ENCODE data around the gene CGNL1. TPM values are rescaled to one million over a fixed set of nuclear protein-coding genes. Genes with fewer than 3 reads are reported as not detected.

The CGNL1 gene
- total RNA-seq, 1 experiment from 2014 or later, result 34.6 TPM

GRCh38 chr15:57503051-57503702, 126.9 kb downstream of the CGNL1 start:
- Histone ChIP-seq H3K9ac (ENCODE audit: extremely low read depth, insufficient read length, low read length) (no peak overlapping the region), H2AFZ (ENCODE audit: low read length) (no peak overlapping the region), H2BK20ac (ENCODE audit: low read depth, low read length, poor library complexity, severe bottlenecking) (no peak overlapping the region), H3K18ac (ENCODE audit: insufficient read length, low read depth, low read length) (no peak overlapping the region), H3K79me1 (ENCODE audit: insufficient read depth, low read depth, low read length, poor library complexity, severe bottlenecking) (no peaks in the 10 kb centered on the region), H2BK120ac (ENCODE audit: low read depth, low read length, poor library complexity, severe bottlenecking) (no peak overlapping the region), H3K4me1 (ENCODE audit: insufficient read depth, low read length) (peaks cover 3% of the 10 kb centered on the region; the same call in 1 of the 2 replicates), H2BK12ac (ENCODE audit: insufficient read length, low read depth, low read length) (no peak overlapping the region), H4K5ac (ENCODE audit: insufficient read length, low read depth, low read length) (no peak overlapping the region), H4K20me1 (ENCODE audit: control insufficient read depth, insufficient read depth, insufficient read length) (no peaks in the 10 kb centered on the region), H4K8ac (replicated peaks; ENCODE audit: insufficient read length, low read depth, low read length) (no peak overlapping the region), H3T11ph (ENCODE audit: low read length) (no peak overlapping the region), H2BK15ac (ENCODE audit: low read depth, low read length) (no peak overlapping the region), H3K56ac (ENCODE audit: insufficient read length, low read depth, low read length) (no peak overlapping the region), H2BK5ac (ENCODE audit: insufficient read length, low read length) (no peak overlapping the region), H3K9me3 (ENCODE audit: control insufficient read depth, low read depth, low read length) (no peaks in the 10 kb centered on the region), H3K14ac (ENCODE audit: insufficient read depth, low read length) (no peak overlapping the region), H3K4me2 (ENCODE audit: insufficient read depth, insufficient read length, low read length) (no peak overlapping the region), H3K4ac (ENCODE audit: low read depth, low read length) (no peak overlapping the region), H3K23ac (ENCODE audit: insufficient read length, low read depth, low read length) (no peak overlapping the region), H3K27me3 (ENCODE audit: insufficient read depth, low read length) (no peaks in the 10 kb centered on the region), H2AK5ac (ENCODE audit: insufficient read length, low read length) (no peak overlapping the region), H3K27ac (ENCODE audit: insufficient read length, low read depth, low read length) (no peak overlapping the region), H3K79me2 (ENCODE audit: insufficient read depth, low read length) (no peaks in the 10 kb centered on the region), H4K91ac (ENCODE audit: insufficient read length, low read depth, low read length) (no peak overlapping the region), H3K23me2 (ENCODE audit: insufficient read length, low read depth, low read length, poor library complexity, severe bottlenecking) (no peaks in the 10 kb centered on the region)
- Mint-ChIP-seq H3K27ac (no peak overlapping the region), H3K4me3 (no peak overlapping the region), H3K4me1 (peaks cover 32 to 39% of the 10 kb centered on the region in 2 experiments), H3K27me3 (ENCODE audit: low read depth) (peaks cover 2% of the 10 kb centered on the region; the same call in 1 of the 2 replicates), H3K36me3 (ENCODE audit: insufficient read depth in 1 of 3, low read depth in 3 of 3) (peaks cover 0 to 4% (median 0%) of the 10 kb centered on the region in 3 experiments; a peak in 2 of 7 replicates), H3K9me3 (no peaks in the 10 kb centered on the region)
- WGBS (ENCODE audit: extremely low coverage, insufficient read length, low lambda C conversion rate), result no CpG with 5 or more reads among the region's 6 CpGs
- peak; percentile 54 for DNase-seq
- peak; percentile 71 for TF ChIP-seq CTCF (conservative IDR thresholded peaks at IDR 0.05)
